ENCODE data around the gene GRB7. TPM values are rescaled to one million over a fixed set of nuclear protein-coding genes. Genes with fewer than 3 reads are reported as not detected.

Gene GRB7
- total RNA-seq, 2 donors from 2014 or later, result 22.4 to 40.9 TPM

- Histone ChIP-seq H3K36me3 (no peaks in the 10 kb centered on the region), H3K4me3 (no peak overlapping the region), H3K27me3 (no peaks in the 10 kb centered on the region), H3K27ac (no peak overlapping the region), H3K9me3 (no peaks in the 10 kb centered on the region), H3K4me1 (no peaks in the 10 kb centered on the region), H3K9ac (ENCODE audit: low read depth in 2 of 2, low read length in 2 of 2) (no peak overlapping the region)
- intact Hi-C loops (cut with DNase I), result no loop called here
- no peak for TF ChIP-seq CTCF (IDR thresholded peaks at IDR 0.05)
- no peak for DNase-seq
Observed at GRCh38 chr17:39767147-39767546, 29.4 kb downstream of the GRB7 start.

GRCh38 chr17:39769974-39770587 lies 32.3 kb downstream of the GRB7 start:
- no peaks in the 10 kb centered on the region for H3K36me3 ChIP-seq
- no peak overlapping the region for H3K9ac ChIP-seq (ENCODE audit: low read depth in 2 of 2, low read length in 2 of 2)
- no peaks in the 10 kb centered on the region for H3K9me3 ChIP-seq
- no peaks in the 10 kb centered on the region for H3K4me1 ChIP-seq
- peak overlapping the region; percentile 36 for H3K27ac ChIP-seq
- no peaks in the 10 kb centered on the region for H3K27me3 ChIP-seq
- DNase-seq, result no peak
- H3K4me3 ChIP-seq, result no peak overlapping the region
- TF ChIP-seq CTCF (IDR thresholded peaks at IDR 0.05), result no peak
- intact Hi-C loops (cut with DNase I), result loop anchor here (10.0 kb wide), 1 partner anchor 75 kb away; no protein-coding TSS in a partner anchor

- Histone ChIP-seq H3K4me1 (no peaks in the 10 kb centered on the region), H3K27me3 (no peaks in the 10 kb centered on the region), H3K4me3 (no peak overlapping the region), H3K27ac (peak overlapping the region; percentile 52), H3K9ac (ENCODE audit: low read depth in 2 of 2, low read length in 2 of 2) (no peak overlapping the region), H3K9me3 (no peaks in the 10 kb centered on the region), H3K36me3 (no peaks in the 10 kb centered on the region)
- TF ChIP-seq CTCF (IDR thresholded peaks at IDR 0.05), result no peak
- no peak for DNase-seq
- intact Hi-C loops (cut with DNase I), result loop anchor here (10.0 kb wide), 1 partner anchor 72 kb away; no protein-coding TSS in a partner anchor
Observed at GRCh38 chr17:39772415-39772814, 34.7 kb downstream of the GRB7 start.

- Histone ChIP-seq H3K27ac (peak overlapping the region; percentile 52), H3K4me3 (no peak overlapping the region), H3K9me3 (no peaks in the 10 kb centered on the region), H3K27me3 (no peaks in the 10 kb centered on the region), H3K36me3 (no peaks in the 10 kb centered on the region), H3K9ac (ENCODE audit: low read depth in 2 of 2, low read length in 2 of 2) (no peak overlapping the region), H3K4me1 (no peaks in the 10 kb centered on the region)
- DNase-seq, result no peak
- intact Hi-C loops (cut with DNase I), result loop anchor here (10.0 kb wide), 1 partner anchor 72 kb away; no protein-coding TSS in a partner anchor
- TF ChIP-seq CTCF (IDR thresholded peaks at IDR 0.05), result no peak
Observed at GRCh38 chr17:39772987-39773934, 35.5 kb downstream of the GRB7 start.

- DNase-seq, result no peak
- Histone ChIP-seq H3K36me3 (no peaks in the 10 kb centered on the region), H3K27me3 (no peaks in the 10 kb centered on the region), H3K9ac (ENCODE audit: low read depth in 2 of 2, low read length in 2 of 2) (no peak overlapping the region), H3K27ac (peak overlapping the region; percentile 1), H3K4me1 (no peaks in the 10 kb centered on the region), H3K4me3 (no peak overlapping the region), H3K9me3 (no peaks in the 10 kb centered on the region)
- intact Hi-C loops (cut with DNase I), result loop anchor here (10.0 kb wide), 1 partner anchor 71 kb away; no protein-coding TSS in a partner anchor
- no peak for TF ChIP-seq CTCF (IDR thresholded peaks at IDR 0.05)
Observed at GRCh38 chr17:39774047-39774446, 36.3 kb downstream of the GRB7 start.

Measured in colonic mucosa (tissue), 4 donors.